ENCODE data around the gene SRR.

SRR gene

GRCh38 chr17:2346475-2346874 is 42.7 kb downstream of the SRR start:
- DNase-seq (ENCODE audit: low read depth): no peak

- no peak for DNase-seq (ENCODE audit: low read depth)
These were observed 44.3 kb downstream of the SRR start for GRCh38 chr17:2347805-2348685.

GRCh38 chr17:2351269-2351668 is 47.5 kb downstream of the SRR start:
- DNase-seq (ENCODE audit: low read depth): no peak

GRCh38 chr17:2354311-2354710 is 50.6 kb downstream of the SRR start:
- DNase-seq (ENCODE audit: low read depth): no peak

GRCh38 chr17:2357237-2357636 is 53.5 kb downstream of the SRR start:
- DNase-seq (ENCODE audit: low read depth): no peak

- no peak for DNase-seq (ENCODE audit: low read depth)
These were observed 54.2 kb downstream of the SRR start for GRCh38 chr17:2357931-2358434.

GRCh38 chr17:2361010-2361760 is 57.4 kb downstream of the SRR start:
- DNase-seq (ENCODE audit: low read depth): no peak

GRCh38 chr17:2362016-2362415 is 58.3 kb downstream of the SRR start:
- no peak for DNase-seq (ENCODE audit: low read depth)

- no peak for DNase-seq (ENCODE audit: low read depth)
These were observed 58.7 kb downstream of the SRR start for GRCh38 chr17:2362416-2362815.

GRCh38 chr17:2362881-2363280 is 59.1 kb downstream of the SRR start:
- DNase-seq (ENCODE audit: low read depth): no peak

- no peak for DNase-seq (ENCODE audit: low read depth)
These were observed 59.6 kb downstream of the SRR start for GRCh38 chr17:2363318-2363717.

GRCh38 chr17:2363851-2364762 is 60.4 kb downstream of the SRR start:
- no peak for DNase-seq (ENCODE audit: low read depth)

GRCh38 chr17:2364763-2365116 is 61.0 kb downstream of the SRR start:
- no peak for DNase-seq (ENCODE audit: low read depth)

- DNase-seq (ENCODE audit: low read depth): no peak
These were observed 61.4 kb downstream of the SRR start for GRCh38 chr17:2365132-2365531.

- DNase-seq (ENCODE audit: low read depth): no peak
These were observed 63.2 kb downstream of the SRR start for GRCh38 chr17:2366747-2367494.

GRCh38 chr17:2368359-2368758 is 64.6 kb downstream of the SRR start:
- no peak for DNase-seq (ENCODE audit: low read depth)

GRCh38 chr17:2369039-2369438 is 65.3 kb downstream of the SRR start:
- no peak for DNase-seq (ENCODE audit: low read depth)

GRCh38 chr17:2369551-2370210 is 65.9 kb downstream of the SRR start:
- no peak for DNase-seq (ENCODE audit: low read depth)

GRCh38 chr17:2370211-2370589 is 66.5 kb downstream of the SRR start:
- no peak for DNase-seq (ENCODE audit: low read depth)

- DNase-seq (ENCODE audit: low read depth): no peak
These were observed 67.7 kb downstream of the SRR start for GRCh38 chr17:2371183-2372130.
